ENCODE results near the gene IGFBP3.

GRCh38 chr7:45880433-45880860 is 40.6 kb downstream of the IGFBP3 start:
- TF ChIP-seq GATA2 (IDR thresholded peaks at IDR 0.05; ENCODE audit: low read depth, low read length) (no peak), GATA3 (IDR thresholded peaks at IDR 0.05; ENCODE audit: low read depth, low read length) (no peak)
